ENCODE results near the gene EPHX1. TPM values are rescaled to one million over a fixed set of nuclear protein-coding genes. Genes with fewer than 3 reads are reported as not detected.

Gene EPHX1
- total and polyA plus RNA-seq, 2 donors from 2014 or later, result 78.6 to 178 TPM

DNA sequence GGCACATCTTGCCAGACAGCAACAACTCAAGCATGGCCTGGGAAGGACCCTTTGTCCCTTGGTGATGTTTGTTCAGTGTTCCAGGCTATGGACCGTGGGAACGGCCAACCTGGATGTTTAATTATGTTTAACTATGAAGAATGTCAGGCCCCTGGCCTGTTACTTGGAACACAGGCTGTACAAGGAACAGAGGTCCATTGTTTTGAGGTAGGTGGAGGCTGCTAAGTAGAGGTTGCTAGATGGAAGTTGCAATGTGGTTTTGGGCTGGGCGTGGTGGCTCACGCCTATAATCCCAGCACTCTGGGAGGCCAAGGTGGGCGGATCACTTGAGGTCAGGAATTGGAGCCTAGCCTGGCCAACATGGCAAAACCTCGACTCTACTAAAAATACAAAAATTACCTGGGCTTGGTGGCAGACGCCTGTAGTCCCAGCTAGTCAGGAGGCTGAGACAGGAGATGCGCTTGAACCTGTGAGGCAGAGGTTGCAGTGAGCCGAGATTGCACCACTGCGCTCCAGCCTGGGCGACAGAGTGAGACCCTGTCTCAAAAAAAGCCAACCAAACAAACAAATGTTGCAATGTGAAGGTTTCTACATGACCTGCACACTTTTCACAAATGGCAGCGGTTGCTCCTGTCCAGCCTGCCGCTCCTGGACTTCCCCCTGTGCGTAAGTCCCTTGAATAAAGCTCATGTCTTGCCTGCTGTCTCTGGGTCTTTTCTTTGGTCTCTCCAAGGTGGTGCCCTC, 81.5 kb downstream of the EPHX1 start:
- no peak overlapping the region for H3K4me3 ChIP-seq (ENCODE audit: low read length in 3 of 3)
- intact Hi-C loops (cut with DNase I), result no loop called here
- H3K27ac ChIP-seq (ENCODE audit: low read depth in 2 of 2, low read length in 2 of 2), result no peak overlapping the region
- H3K27me3 ChIP-seq (ENCODE audit: control insufficient read depth, insufficient read depth, low read length), result no peaks in the 10 kb centered on the region
- no peak for FAIRE-seq
- H3K4me1 ChIP-seq (ENCODE audit: control insufficient read depth in 2 of 3, insufficient read depth in 2 of 3, low read depth in 1 of 3, low read length in 3 of 3), result peaks cover 0 to 7% (median 5%) of the 10 kb centered on the region in 3 donors
- no peaks in the 10 kb centered on the region for H3K9me3 ChIP-seq (ENCODE audit: control insufficient read depth in 2 of 3, insufficient read depth in 1 of 3, low read length in 3 of 3)
- TF ChIP-seq, protein P1, sequence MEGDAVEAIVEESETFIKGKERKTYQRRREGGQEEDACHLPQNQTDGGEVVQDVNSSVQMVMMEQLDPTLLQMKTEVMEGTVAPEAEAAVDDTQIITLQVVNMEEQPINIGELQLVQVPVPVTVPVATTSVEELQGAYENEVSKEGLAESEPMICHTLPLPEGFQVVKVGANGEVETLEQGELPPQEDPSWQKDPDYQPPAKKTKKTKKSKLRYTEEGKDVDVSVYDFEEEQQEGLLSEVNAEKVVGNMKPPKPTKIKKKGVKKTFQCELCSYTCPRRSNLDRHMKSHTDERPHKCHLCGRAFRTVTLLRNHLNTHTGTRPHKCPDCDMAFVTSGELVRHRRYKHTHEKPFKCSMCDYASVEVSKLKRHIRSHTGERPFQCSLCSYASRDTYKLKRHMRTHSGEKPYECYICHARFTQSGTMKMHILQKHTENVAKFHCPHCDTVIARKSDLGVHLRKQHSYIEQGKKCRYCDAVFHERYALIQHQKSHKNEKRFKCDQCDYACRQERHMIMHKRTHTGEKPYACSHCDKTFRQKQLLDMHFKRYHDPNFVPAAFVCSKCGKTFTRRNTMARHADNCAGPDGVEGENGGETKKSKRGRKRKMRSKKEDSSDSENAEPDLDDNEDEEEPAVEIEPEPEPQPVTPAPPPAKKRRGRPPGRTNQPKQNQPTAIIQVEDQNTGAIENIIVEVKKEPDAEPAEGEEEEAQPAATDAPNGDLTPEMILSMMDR (IDR thresholded peaks at IDR 0.05; ENCODE audit: borderline replicate concordance, extremely low read depth, insufficient read depth), result no peak
- H3K36me3 ChIP-seq (ENCODE audit: control insufficient read depth in 2 of 3, insufficient read depth in 3 of 3, low read length in 3 of 3), result no peaks in the 10 kb centered on the region
- DNase-seq, result peak in 4 of 5 donors; percentile 59 to 79 (median 73)
- H3K9ac ChIP-seq (ENCODE audit: low read length in 3 of 3), result no peak overlapping the region

DNA sequence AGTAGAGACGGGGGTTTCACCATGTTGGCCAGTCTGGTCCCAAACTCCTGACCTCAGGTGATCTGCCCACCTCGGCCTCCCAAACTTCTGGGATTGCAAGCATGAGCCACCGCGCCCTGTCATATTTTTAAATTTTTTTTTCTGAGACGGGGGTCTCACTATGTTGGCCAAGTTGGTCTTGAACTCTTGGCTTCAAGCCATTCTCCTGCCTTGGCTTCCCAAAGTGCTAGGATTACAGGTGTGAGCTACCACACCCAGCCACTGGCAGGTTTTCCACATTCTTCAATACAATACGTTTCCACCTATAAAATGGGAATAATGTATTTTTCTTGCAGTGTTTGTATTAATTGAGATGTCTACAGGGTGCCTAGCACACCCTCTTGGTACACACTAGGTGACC, 82.4 kb downstream of the EPHX1 start:
- Histone ChIP-seq H3K4me1 (ENCODE audit: control insufficient read depth in 2 of 3, insufficient read depth in 2 of 3, low read depth in 1 of 3, low read length in 3 of 3) (peaks cover 0 to 7% (median 5%) of the 10 kb centered on the region in 3 donors), H3K27me3 (ENCODE audit: control insufficient read depth, insufficient read depth, low read length) (no peaks in the 10 kb centered on the region), H3K9me3 (ENCODE audit: control insufficient read depth in 2 of 3, insufficient read depth in 1 of 3, low read length in 3 of 3) (no peaks in the 10 kb centered on the region), H3K9ac (ENCODE audit: low read length in 3 of 3) (no peak overlapping the region), H3K36me3 (ENCODE audit: control insufficient read depth in 2 of 3, insufficient read depth in 3 of 3, low read length in 3 of 3) (no peaks in the 10 kb centered on the region), H3K27ac (ENCODE audit: low read depth in 2 of 2, low read length in 2 of 2) (no peak overlapping the region), H3K4me3 (ENCODE audit: low read length in 3 of 3) (no peak overlapping the region)
- DNase-seq (peak in 1 of 5 donors; percentile 8), FAIRE-seq (no peak)
- TF ChIP-seq, protein P1 (IDR thresholded peaks at IDR 0.05; ENCODE audit: borderline replicate concordance, extremely low read depth, insufficient read depth), result no peak
- intact Hi-C loops (cut with DNase I), result no loop called here

Other genes with a start within 250 kb of the EPHX1 start
- gene ENAH, start 157.0 kb upstream of the EPHX1 start, total RNA-seq, result 42.3 TPM
- 6.2 TPM for gene ENAH, start 157.0 kb upstream of the EPHX1 start, polyA plus RNA-seq (ENCODE audit: insufficient read depth, low read depth, low replicate concordance)
- 199 TPM for gene SRP9, start 32.3 kb upstream of the EPHX1 start, total RNA-seq
- gene SRP9, start 32.3 kb upstream of the EPHX1 start, polyA plus RNA-seq (ENCODE audit: insufficient read depth, low read depth, low replicate concordance), result 307 TPM
- 159 TPM for gene TMEM63A, start 72.3 kb downstream of the EPHX1 start, total RNA-seq
- 25.5 TPM for gene TMEM63A, start 72.3 kb downstream of the EPHX1 start, polyA plus RNA-seq (ENCODE audit: insufficient read depth, low read depth, low replicate concordance)
- gene LEFTY1, start 79.0 kb downstream of the EPHX1 start, total RNA-seq, result 8.6 TPM
- 0.41 TPM for gene LEFTY1, start 79.0 kb downstream of the EPHX1 start, polyA plus RNA-seq (ENCODE audit: insufficient read depth, low read depth, low replicate concordance)
- 79.3 TPM for gene PYCR2, start 114.1 kb downstream of the EPHX1 start, total RNA-seq
- 72.4 TPM for gene PYCR2, start 114.1 kb downstream of the EPHX1 start, polyA plus RNA-seq (ENCODE audit: insufficient read depth, low read depth, low replicate concordance)
- gene LEFTY2, start 131.1 kb downstream of the EPHX1 start, total RNA-seq, result 0.13 TPM
- gene LEFTY2, start 131.1 kb downstream of the EPHX1 start, polyA plus RNA-seq (ENCODE audit: insufficient read depth, low read depth, low replicate concordance), result 0.28 TPM
- 19.2 TPM for gene SDE2, start 189.2 kb downstream of the EPHX1 start, total RNA-seq
- 3.4 TPM for gene SDE2, start 189.2 kb downstream of the EPHX1 start, polyA plus RNA-seq (ENCODE audit: insufficient read depth, low read depth, low replicate concordance)

Data from kidney (tissue), 14 donors.